Measurements from ENCODE around the gene AGBL4.

Gene AGBL4

DNA sequence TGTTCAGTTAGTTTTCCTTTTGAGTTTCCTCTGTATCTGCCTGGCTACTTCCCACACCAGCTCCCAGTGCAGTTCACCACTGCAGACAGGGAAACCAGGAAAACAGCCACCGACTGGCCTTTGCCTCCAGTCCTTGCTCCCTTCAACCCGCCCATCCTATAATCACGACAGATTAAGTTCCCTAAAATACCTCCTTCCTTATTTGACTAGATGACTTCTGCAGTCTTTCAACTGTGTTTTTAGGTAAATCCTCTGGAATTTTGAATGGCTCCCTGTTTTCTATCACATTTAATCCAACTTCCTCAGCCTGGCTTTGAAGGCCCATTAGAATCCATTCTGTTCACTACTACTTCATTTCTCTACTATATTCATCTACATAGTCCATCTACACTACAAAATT, 1284.7 kb downstream of the AGBL4 start:
- TF ChIP-seq, protein P1, sequence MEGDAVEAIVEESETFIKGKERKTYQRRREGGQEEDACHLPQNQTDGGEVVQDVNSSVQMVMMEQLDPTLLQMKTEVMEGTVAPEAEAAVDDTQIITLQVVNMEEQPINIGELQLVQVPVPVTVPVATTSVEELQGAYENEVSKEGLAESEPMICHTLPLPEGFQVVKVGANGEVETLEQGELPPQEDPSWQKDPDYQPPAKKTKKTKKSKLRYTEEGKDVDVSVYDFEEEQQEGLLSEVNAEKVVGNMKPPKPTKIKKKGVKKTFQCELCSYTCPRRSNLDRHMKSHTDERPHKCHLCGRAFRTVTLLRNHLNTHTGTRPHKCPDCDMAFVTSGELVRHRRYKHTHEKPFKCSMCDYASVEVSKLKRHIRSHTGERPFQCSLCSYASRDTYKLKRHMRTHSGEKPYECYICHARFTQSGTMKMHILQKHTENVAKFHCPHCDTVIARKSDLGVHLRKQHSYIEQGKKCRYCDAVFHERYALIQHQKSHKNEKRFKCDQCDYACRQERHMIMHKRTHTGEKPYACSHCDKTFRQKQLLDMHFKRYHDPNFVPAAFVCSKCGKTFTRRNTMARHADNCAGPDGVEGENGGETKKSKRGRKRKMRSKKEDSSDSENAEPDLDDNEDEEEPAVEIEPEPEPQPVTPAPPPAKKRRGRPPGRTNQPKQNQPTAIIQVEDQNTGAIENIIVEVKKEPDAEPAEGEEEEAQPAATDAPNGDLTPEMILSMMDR (IDR thresholded peaks at IDR 0.05): no peak
- H3K4me1 ChIP-seq (ENCODE audit: control insufficient read depth in 1 of 2, insufficient read depth in 1 of 2, low read depth in 1 of 2, low read length in 1 of 2): no peaks in the 10 kb centered on the region
- H3K27me3 ChIP-seq: no peaks in the 10 kb centered on the region
- H3K36me3 ChIP-seq: no peaks in the 10 kb centered on the region
- H3K27ac ChIP-seq: no peak overlapping the region
- H3K4me3 ChIP-seq (ENCODE audit: low read depth in 1 of 2, low read length in 1 of 2): no peak overlapping the region
- H3K9me3 ChIP-seq: no peaks in the 10 kb centered on the region

DNA sequence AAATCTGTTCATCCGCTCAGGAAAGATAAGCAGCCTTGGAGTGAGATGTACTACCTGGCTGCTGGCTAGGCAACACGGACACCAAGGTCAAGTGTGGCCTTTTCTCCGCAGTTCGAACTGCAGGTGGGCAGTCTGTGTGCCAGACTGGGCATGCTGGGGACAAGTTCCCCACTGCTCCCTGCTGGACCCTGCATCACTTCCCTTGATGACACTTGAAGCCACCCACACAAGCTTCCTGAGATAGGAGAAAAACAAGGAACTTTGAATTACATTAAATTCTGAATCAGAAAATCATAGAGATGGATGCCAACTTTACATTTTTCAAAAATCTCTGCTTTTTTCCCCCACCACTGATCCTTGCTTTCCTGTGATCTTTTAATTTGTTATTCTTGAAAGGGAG, 1285.4 kb downstream of the AGBL4 start:
- no peak overlapping the region for H3K4me3 ChIP-seq (ENCODE audit: low read depth in 1 of 2, low read length in 1 of 2)
- no peaks in the 10 kb centered on the region for H3K27me3 ChIP-seq
- no peaks in the 10 kb centered on the region for H3K4me1 ChIP-seq (ENCODE audit: control insufficient read depth in 1 of 2, insufficient read depth in 1 of 2, low read depth in 1 of 2, low read length in 1 of 2)
- H3K9me3 ChIP-seq: no peaks in the 10 kb centered on the region
- H3K36me3 ChIP-seq: no peaks in the 10 kb centered on the region
- TF ChIP-seq, protein P1 (IDR thresholded peaks at IDR 0.05): no peak
- H3K27ac ChIP-seq: no peak overlapping the region

DNA sequence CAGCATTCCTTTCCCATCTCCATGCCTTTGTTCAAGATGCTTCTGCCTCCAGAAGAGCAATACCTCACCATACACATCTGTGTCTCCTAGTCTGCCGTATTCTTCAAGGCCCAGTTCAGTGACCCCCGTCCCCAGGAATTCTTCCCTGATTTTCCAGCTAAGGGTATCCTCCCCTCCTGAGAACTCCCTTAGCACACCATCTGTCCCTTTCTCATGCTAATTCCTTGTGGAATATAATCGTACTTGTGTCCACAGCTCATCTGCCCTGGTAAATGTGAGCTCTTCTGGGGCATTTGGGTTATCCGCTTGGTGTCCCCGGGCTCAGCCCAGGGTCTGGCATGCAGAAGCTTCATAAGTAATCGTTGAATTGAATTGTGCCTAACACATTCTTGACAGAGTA, 1288.0 kb downstream of the AGBL4 start:
- Histone ChIP-seq H3K4me1 (ENCODE audit: control insufficient read depth in 1 of 2, insufficient read depth in 1 of 2, low read depth in 1 of 2, low read length in 1 of 2) (no peaks in the 10 kb centered on the region), H3K36me3 (no peaks in the 10 kb centered on the region), H3K4me3 (ENCODE audit: low read depth in 1 of 2, low read length in 1 of 2) (no peak overlapping the region), H3K27me3 (no peaks in the 10 kb centered on the region), H3K27ac (no peak overlapping the region), H3K9me3 (no peaks in the 10 kb centered on the region)
- TF ChIP-seq, protein P1 (IDR thresholded peaks at IDR 0.05): no peak

DNA sequence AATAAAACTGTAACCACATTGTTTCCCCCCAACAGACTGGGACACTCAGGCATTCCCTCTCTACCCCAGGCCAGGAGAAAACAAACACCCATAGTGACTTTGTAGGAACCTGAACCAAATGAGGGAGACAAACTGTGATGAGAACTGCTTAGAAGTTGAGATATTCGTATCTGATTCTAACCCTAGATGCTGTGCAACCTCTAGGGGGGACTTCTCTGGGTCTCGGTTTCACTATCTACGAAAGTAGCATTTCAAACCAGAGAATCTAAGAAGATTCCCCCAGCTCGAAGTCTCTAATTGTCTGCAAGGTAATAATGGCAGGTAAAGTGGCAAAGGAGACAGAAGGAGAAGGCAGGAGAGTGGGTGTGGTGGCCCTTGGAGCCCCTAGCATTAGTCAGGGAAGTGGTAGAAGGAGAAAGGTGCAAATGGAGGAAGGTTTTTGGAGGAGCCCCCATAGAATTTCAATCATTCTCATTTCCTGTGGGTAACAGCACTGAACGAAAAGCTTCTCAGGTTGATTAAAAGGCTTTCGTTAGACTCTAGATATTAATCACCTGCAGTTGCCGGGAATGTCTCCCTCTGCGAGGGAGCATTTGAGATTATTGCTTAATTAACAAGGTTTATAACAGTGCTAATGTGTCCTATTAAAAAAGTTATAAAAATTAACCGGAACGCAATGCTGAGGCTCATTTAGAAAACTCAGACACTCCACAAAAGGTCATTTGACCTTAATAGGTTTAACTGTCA, 1293.4 kb downstream of the AGBL4 start:
- Histone ChIP-seq H3K27me3 (no peaks in the 10 kb centered on the region), H3K36me3 (no peaks in the 10 kb centered on the region), H3K27ac (no peak overlapping the region), H3K4me1 (ENCODE audit: control insufficient read depth in 1 of 2, insufficient read depth in 1 of 2, low read depth in 1 of 2, low read length in 1 of 2) (no peaks in the 10 kb centered on the region), H3K9me3 (no peaks in the 10 kb centered on the region), H3K4me3 (ENCODE audit: low read depth in 1 of 2, low read length in 1 of 2) (no peak overlapping the region)
- TF ChIP-seq, protein P1 (IDR thresholded peaks at IDR 0.05): no peak

DNA sequence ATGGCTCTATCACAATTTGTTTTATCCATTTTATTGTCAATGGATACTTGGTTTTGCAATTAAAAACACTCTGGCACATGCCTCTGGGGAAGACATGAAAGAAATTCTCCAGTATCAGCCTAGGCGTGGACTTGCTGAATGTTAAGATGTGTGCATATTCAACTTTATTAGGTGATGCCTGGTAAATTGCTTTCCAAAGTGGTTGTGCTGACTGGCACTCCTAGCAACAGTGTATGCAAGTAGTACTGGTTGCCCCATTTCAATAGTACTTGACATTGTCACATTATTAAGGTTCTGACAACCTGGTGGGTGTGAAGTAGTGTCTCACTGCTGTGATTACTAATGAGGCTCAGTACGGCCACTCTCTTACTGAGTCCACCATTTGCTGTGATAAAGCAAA, 1295.2 kb downstream of the AGBL4 start:
- Histone ChIP-seq H3K4me3 (ENCODE audit: low read depth in 1 of 2, low read length in 1 of 2) (no peak overlapping the region), H3K27ac (no peak overlapping the region), H3K4me1 (ENCODE audit: control insufficient read depth in 1 of 2, insufficient read depth in 1 of 2, low read depth in 1 of 2, low read length in 1 of 2) (no peaks in the 10 kb centered on the region), H3K27me3 (no peaks in the 10 kb centered on the region), H3K9me3 (no peaks in the 10 kb centered on the region), H3K36me3 (no peaks in the 10 kb centered on the region)
- TF ChIP-seq, protein P1 (IDR thresholded peaks at IDR 0.05): no peak

Data from neutrophil (primary cell).